Naive thymus-derived CD4-positive, alpha-beta T cell (primary cell): ENCODE results near the gene TP73. TPM values are rescaled to one million over a fixed set of nuclear protein-coding genes. Genes with fewer than 3 reads are reported as not detected.

Experiments used
- ATAC-seq: fragments of 150-1000 bp; cut with Tn5 transposase; 2 replicates; pipeline ENCODE4 v1.10.0; 2021; ENCODE audit warnings: mild to moderate bottlenecking, moderate library complexity
- CTCF ChIA-PET: fragments of 350-600 bp; sonication (Branson Sonifier 250); formaldehyde crosslinking; loops from one replicate; lab custom pipeline; 2021; ENCODE audit warnings: antibody characterized with exemption; lab: Charles Lee
- POLR2A ChIA-PET: fragments of 350-600 bp; sonication (Branson Sonifier 250); formaldehyde crosslinking; loops from one replicate; lab custom pipeline; 2021; ENCODE audit warnings: antibody characterized with exemption, inconsistent platforms; lab: Charles Lee
- DNase-seq, 9 donors: peaks; one replicate each; pipeline versions ENCODE4 v3.0.0 to v3.0.0-alpha.2; 2020 to 2022; ENCODE audit warnings: mixed read lengths in 1 of 9
- H3K27ac ChIP-seq: one replicate; pipeline ENCODE4 v1.7.0; 2013; ENCODE audit warnings: mild to moderate bottlenecking, low read depth, low read length, moderate library complexity
- H3K27me3 ChIP-seq, 2 donors: one replicate each; pipeline ENCODE4 v1.7.0; 2013; ENCODE audit warnings: low read length in 2 of 2, mild to moderate bottlenecking in 2 of 2, moderate library complexity in 2 of 2; ENCODE audit not compliant: control insufficient read depth in 2 of 2, insufficient read depth in 2 of 2
- H3K36me3 ChIP-seq, 3 experiments: 1 replicate in 2 of 3; 2 replicates in 1 of 3; pipeline ENCODE4 v1.7.0; 2013; ENCODE audit warnings: low read length in 3 of 3, mild to moderate bottlenecking in 3 of 3, moderate library complexity in 1 of 3; ENCODE audit not compliant: insufficient read depth in 3 of 3, control insufficient read depth in 2 of 3
- H3K4me1 ChIP-seq, 2 donors: one replicate each; pipeline ENCODE4 v1.7.0; 2013; ENCODE audit warnings: low read length in 2 of 2, mild to moderate bottlenecking in 2 of 2, moderate library complexity in 1 of 2; ENCODE audit not compliant: control insufficient read depth in 2 of 2, insufficient read depth in 2 of 2
- H3K4me3 ChIP-seq: 2 replicates; pipeline ENCODE4 v1.7.0; 2013; ENCODE audit warnings: mild to moderate bottlenecking, low read length
- H3K9me3 ChIP-seq, 3 experiments: 1 replicate in 2 of 3; 2 replicates in 1 of 3; pipeline ENCODE4 v1.7.0; 2013; ENCODE audit warnings: low read length in 3 of 3; ENCODE audit not compliant: control insufficient read depth in 2 of 3
- H3K27ac Mint-ChIP-seq, 9 donors: one replicate each; pipeline ENCODE4 v1.8.0; 2020 to 2022; ENCODE audit warnings: mixed read lengths in 9 of 9, mild to moderate bottlenecking in 8 of 9, moderate library complexity in 5 of 9, inconsistent platforms in 2 of 9
- H3K27me3 Mint-ChIP-seq, 5 donors: one replicate each; pipeline ENCODE4 v1.8.0; 2021 to 2022; ENCODE audit warnings: mixed read lengths in 5 of 5, mild to moderate bottlenecking in 1 of 5
- H3K36me3 Mint-ChIP-seq, 5 donors: one replicate each; pipeline ENCODE4 v1.8.0; 2020 to 2022; ENCODE audit warnings: mixed read lengths in 5 of 5, mild to moderate bottlenecking in 3 of 5, inconsistent platforms in 1 of 5
- H3K4me1 Mint-ChIP-seq, 7 donors: one replicate each; pipeline ENCODE4 v1.8.0; 2020 to 2022; ENCODE audit warnings: mixed read lengths in 7 of 7, mild to moderate bottlenecking in 3 of 7, inconsistent platforms in 1 of 7
- H3K4me3 Mint-ChIP-seq, 10 donors: one replicate each; pipeline ENCODE4 v1.8.0; 2020 to 2022; ENCODE audit warnings: mild to moderate bottlenecking in 10 of 10, mixed read lengths in 10 of 10, moderate library complexity in 6 of 10, inconsistent platforms in 2 of 10
- H3K9me3 Mint-ChIP-seq, 11 donors: one replicate each; pipeline ENCODE4 v1.8.0; 2020 to 2022; ENCODE audit warnings: mixed read lengths in 11 of 11, mild to moderate bottlenecking in 4 of 11, inconsistent platforms in 1 of 11, moderate library complexity in 1 of 11
- intact Hi-C, 2 donors: fragments of 100-400 bp; cut with micrococcal nuclease; formaldehyde crosslinking; loops; one replicate each; pipeline ENCODE4 v1.15.1; 2023
- polyA plus RNA-seq, 2 donors: library from polyadenylated mRNA; unstranded; fragments of 300-500 nt; fragmentation: Illumina TruSeq; gene quantifications; one replicate each; pipeline ENCODE4 v1.2.3, GENCODE V29; 2021
- total RNA-seq, 6 experiments: library from RNA in 5 of 6; stranded (reverse) in 5 of 6; gene quantifications; 1 replicate in 5 of 6; 2 replicates in 1 of 6; pipeline ENCODE4 v1.2.3 and lab custom pipeline; 2021 to 2026

Gene TP73
- total and polyA plus RNA-seq, 7 experiments from 2014 or later: 0.03 to 2.4 (median 0.15) TPM; not detected in 2

DNA sequence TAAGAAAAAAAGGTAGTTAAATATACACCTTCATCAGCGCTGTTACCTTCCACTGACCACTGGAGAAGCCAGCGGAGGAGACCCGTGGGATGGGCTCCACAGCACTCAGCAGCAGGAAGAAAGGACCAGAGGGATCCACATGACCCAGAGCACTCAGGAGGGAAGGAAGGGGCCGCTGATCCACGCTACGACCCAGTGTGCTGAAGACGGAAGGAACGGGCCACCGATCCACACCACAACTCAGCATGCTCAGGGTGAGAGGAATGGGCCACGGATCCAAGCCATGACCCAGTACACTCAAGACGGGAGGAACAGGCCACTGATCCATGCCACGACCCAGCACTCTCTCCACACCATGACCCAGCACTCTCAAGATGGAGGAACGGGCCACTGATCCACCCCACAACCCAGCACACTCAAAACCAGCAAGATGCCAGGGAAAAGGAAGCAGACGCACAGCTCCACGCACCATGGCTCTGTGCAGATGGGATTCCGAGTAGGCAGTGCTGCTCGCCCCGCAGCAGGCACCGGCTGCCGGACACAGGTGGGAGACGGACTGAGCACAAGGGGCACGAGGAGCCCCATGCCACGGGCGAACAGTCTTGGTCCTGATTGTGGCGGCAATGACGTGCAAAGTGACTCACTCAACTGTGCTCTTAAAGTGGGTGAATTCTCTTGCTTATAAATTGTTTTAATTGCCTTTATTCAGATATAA is 11.1 kb upstream of the TP73 start:
- Mint-ChIP-seq H3K4me3 (no peak overlapping the region), H3K4me1 (peaks cover 0 to 16% (median 3%) of the 10 kb centered on the region in 7 donors), H3K27ac (no peak overlapping the region), H3K36me3 (peaks cover 3 to 48% (median 21%) of the 10 kb centered on the region in 5 donors), H3K9me3 (no peaks in the 10 kb centered on the region), H3K27me3 (no peaks in the 10 kb centered on the region)
- ChIA-PET CTCF (no interaction called here), POLR2A (no interaction called here)
- Histone ChIP-seq H3K9me3 (no peaks in the 10 kb centered on the region), H3K27ac (no peak overlapping the region), H3K27me3 (no peaks in the 10 kb centered on the region), H3K36me3 (peaks cover 0 to 77% (median 7%) of the 10 kb centered on the region in 3 experiments), H3K4me1 (no peaks in the 10 kb centered on the region), H3K4me3 (no peak overlapping the region)
- ATAC-seq (no peak), DNase-seq (no peak)
- intact Hi-C loops: no loop called here

DNA sequence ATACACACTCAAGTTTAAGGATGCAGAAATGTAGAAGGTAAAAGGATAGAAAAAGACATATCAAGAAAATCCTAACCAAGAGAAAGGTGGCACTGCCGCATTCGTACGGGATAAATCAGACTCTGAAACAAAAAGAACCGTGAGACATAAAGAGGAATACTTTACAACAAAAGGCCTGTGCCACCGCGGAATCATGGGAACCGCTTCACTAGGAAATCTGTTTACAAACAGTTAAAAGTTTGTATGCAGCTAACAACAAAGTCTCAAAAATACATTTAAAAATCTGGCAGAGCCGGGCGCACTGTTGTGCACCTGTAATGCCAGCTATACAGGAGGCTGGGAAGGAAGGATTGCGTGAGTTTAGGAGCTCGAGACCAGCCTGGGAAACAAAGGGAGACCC is 10.5 kb upstream of the TP73 start:
- POLR2A ChIA-PET: no interaction called here
- CTCF ChIA-PET: interaction anchor here (0.8 kb wide), 1 partner anchor 22 kb away, joined by 3 read pairs; no protein-coding TSS in a partner anchor

GRCh38 chr1:3642919-3643675 is 9.2 kb upstream of the TP73 start:
- no peak for ATAC-seq
- Histone ChIP-seq H3K36me3 (peaks cover 0 to 71% (median 0%) of the 10 kb centered on the region in 3 experiments), H3K27me3 (no peaks in the 10 kb centered on the region), H3K27ac (no peak overlapping the region), H3K4me3 (no peak overlapping the region), H3K9me3 (no peaks in the 10 kb centered on the region), H3K4me1 (no peaks in the 10 kb centered on the region)
- no peaks in the 10 kb centered on the region for H3K27me3 Mint-ChIP-seq
- DNase-seq: no peak
- peaks cover 0 to 43% (median 16%) of the 10 kb centered on the region in 5 donors for H3K36me3 Mint-ChIP-seq
- ChIA-PET CTCF (interaction anchor here (0.8 kb wide), 1 partner anchor 23 kb away, joined by 3 read pairs; no protein-coding TSS in a partner anchor), POLR2A (no interaction called here)
- H3K9me3 Mint-ChIP-seq: no peaks in the 10 kb centered on the region
- no peak overlapping the region for H3K27ac Mint-ChIP-seq
- intact Hi-C loops: no loop called here
- H3K4me3 Mint-ChIP-seq: no peak overlapping the region
- peaks cover 4 to 17% (median 8%) of the 10 kb centered on the region in 7 donors for H3K4me1 Mint-ChIP-seq

More for the DNA sequence above, 10.5 kb upstream of the TP73 start:
- Mint-ChIP-seq H3K4me3 (no peak overlapping the region), H3K36me3 (peaks cover 0 to 42% (median 19%) of the 10 kb centered on the region in 5 donors), H3K4me1 (peaks cover 0 to 13% (median 3%) of the 10 kb centered on the region in 7 donors), H3K27me3 (no peaks in the 10 kb centered on the region), H3K9me3 (no peaks in the 10 kb centered on the region), H3K27ac (no peak overlapping the region)
- ATAC-seq: no peak
- H3K4me1 ChIP-seq: no peaks in the 10 kb centered on the region
- intact Hi-C loops: no loop called here
- no peaks in the 10 kb centered on the region for H3K9me3 ChIP-seq
- no peak overlapping the region for H3K27ac ChIP-seq
- H3K4me3 ChIP-seq: no peak overlapping the region
- DNase-seq: no peak
- H3K36me3 ChIP-seq: peaks cover 0 to 77% (median 3%) of the 10 kb centered on the region in 3 experiments
- no peaks in the 10 kb centered on the region for H3K27me3 ChIP-seq

DNA sequence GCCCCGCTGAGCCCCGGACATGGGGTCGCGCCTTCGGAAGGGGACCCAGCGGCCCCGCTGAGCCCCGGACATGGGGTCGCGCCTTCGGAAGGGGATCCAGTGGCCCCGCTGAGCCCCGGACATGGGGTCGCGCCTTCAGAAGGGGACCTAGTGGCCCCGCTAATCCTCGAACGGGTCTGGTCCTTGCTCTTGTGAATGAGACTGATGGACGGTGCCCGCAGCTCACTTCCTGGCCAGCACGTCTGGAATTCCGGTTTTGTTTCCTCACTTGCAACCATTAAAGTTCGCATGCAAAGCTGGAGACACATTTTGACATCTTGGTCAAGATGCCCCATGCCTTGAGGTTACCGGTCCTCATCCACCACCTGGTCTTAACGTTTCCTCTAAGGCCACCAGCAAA is 8.0 kb upstream of the TP73 start:
- H3K27me3 ChIP-seq: no peaks in the 10 kb centered on the region
- Mint-ChIP-seq H3K36me3 (peaks cover 0 to 35% (median 13%) of the 10 kb centered on the region in 5 donors), H3K27ac (no peak overlapping the region), H3K4me1 (peaks cover 15 to 25% (median 20%) of the 10 kb centered on the region in 7 donors), H3K9me3 (no peaks in the 10 kb centered on the region), H3K27me3 (no peaks in the 10 kb centered on the region), H3K4me3 (no peak overlapping the region)
- H3K36me3 ChIP-seq: peaks cover 0 to 60% (median 0%) of the 10 kb centered on the region in 3 experiments
- DNase-seq (no peak), ATAC-seq (no peak)
- intact Hi-C loops: no loop called here
- H3K4me1 ChIP-seq: peaks cover 4 to 5% of the 10 kb centered on the region in 2 donors
- ChIA-PET CTCF (no interaction called here), POLR2A (interaction anchor here (0.8 kb wide), 1 partner anchor 256 kb away, joined by 3 read pairs; no protein-coding TSS in a partner anchor)
- H3K9me3 ChIP-seq: no peaks in the 10 kb centered on the region
- no peak overlapping the region for H3K27ac ChIP-seq
- no peak overlapping the region for H3K4me3 ChIP-seq

DNA sequence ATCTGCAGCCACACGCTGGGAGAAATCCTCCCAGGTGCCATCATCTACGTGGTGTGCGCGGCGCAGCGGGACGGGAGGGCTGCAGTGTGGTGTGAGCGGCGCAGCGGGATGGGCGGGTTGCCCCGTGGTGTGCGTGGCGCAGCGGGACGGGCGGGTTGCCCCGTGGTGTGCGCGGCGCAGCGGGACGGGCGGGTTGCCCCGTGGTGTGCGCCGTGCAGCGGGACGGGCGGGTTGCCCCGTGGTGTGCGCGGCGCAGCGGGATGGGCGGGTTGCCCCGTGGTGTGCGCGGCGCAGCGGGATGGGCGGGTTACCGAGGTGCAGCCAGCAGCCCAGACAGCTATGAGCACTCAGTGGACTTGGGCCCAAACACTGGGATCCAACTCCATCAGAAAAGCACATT is 7.1 kb upstream of the TP73 start:
- ATAC-seq (no peak), DNase-seq (no peak)
- no peaks in the 10 kb centered on the region for H3K27me3 ChIP-seq
- H3K27me3 Mint-ChIP-seq: peaks cover 0 to 4% (median 2%) of the 10 kb centered on the region in 5 donors
- peaks cover 0 to 35% (median 13%) of the 10 kb centered on the region in 5 donors for H3K36me3 Mint-ChIP-seq
- H3K36me3 ChIP-seq: peaks cover 0 to 50% (median 0%) of the 10 kb centered on the region in 3 experiments
- ChIA-PET POLR2A (no interaction called here), CTCF (no interaction called here)
- H3K9me3 Mint-ChIP-seq: no peaks in the 10 kb centered on the region
- intact Hi-C loops: no loop called here
- no peaks in the 10 kb centered on the region for H3K9me3 ChIP-seq
- H3K27ac Mint-ChIP-seq: no peak overlapping the region
- H3K27ac ChIP-seq: no peak overlapping the region
- H3K4me3 ChIP-seq: no peak overlapping the region
- peaks cover 17 to 29% (median 24%) of the 10 kb centered on the region in 7 donors for H3K4me1 Mint-ChIP-seq
- peaks cover 6 to 7% of the 10 kb centered on the region in 2 donors for H3K4me1 ChIP-seq
- H3K4me3 Mint-ChIP-seq: no peak overlapping the region

DNA sequence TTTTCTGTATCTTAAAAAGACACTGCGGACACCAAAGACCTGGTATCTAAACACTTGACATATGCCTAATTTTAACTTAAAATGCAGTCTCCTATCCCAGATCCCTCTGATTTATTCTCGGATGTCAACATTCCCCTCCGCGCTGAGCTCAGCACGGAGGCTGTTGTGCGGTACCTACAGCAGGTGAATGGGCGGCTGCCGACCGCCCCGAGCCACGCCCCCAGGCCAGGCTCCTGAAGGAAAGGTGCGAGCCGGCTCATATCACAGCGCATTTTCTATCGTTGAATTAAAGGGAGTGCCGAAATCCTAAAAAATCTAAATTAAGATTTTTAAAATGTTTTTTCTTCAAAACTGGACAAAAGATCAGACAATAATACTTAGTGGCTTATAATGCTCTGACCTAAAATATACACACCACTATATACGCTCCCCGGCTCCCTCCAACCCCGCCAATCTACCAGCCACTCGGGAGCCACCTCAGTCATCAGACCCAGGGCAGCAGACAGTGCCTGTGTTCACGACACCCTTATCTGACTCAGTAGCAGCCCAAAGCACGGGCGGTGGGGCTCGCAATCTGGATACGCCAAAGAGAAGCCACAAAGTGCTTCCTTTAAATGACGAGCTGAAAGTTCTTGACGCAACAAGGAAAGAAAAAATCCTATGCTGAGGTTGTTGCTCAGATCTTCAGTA is 6.5 kb upstream of the TP73 start:
- H3K27ac Mint-ChIP-seq: peak overlapping the region in 1 of 9 donors; percentile 6
- Histone ChIP-seq H3K36me3 (peaks cover 0 to 44% (median 0%) of the 10 kb centered on the region in 3 experiments), H3K27me3 (peaks cover 0 to 4% of the 10 kb centered on the region in 2 donors), H3K9me3 (no peaks in the 10 kb centered on the region), H3K4me3 (no peak overlapping the region), H3K27ac (no peak overlapping the region), H3K4me1 (peaks cover 6 to 11% of the 10 kb centered on the region in 2 donors)
- DNase-seq (no peak), ATAC-seq (no peak)
- peaks cover 0 to 35% (median 13%) of the 10 kb centered on the region in 5 donors for H3K36me3 Mint-ChIP-seq
- H3K4me1 Mint-ChIP-seq: peaks cover 19 to 33% (median 25%) of the 10 kb centered on the region in 7 donors
- H3K27me3 Mint-ChIP-seq: peaks cover 0 to 8% (median 5%) of the 10 kb centered on the region in 5 donors
- no peak overlapping the region for H3K4me3 Mint-ChIP-seq
- POLR2A ChIA-PET: no interaction called here
- no peaks in the 10 kb centered on the region for H3K9me3 Mint-ChIP-seq
- CTCF ChIA-PET: no interaction called here
- intact Hi-C loops: no loop called here
